ENCODE results near the gene CCNO.

Gene CCNO

GRCh38 chr5:55222985-55223811, 10.2 kb downstream of the CCNO start:
- DNase-seq = no peak

GRCh38 chr5:55222092-55222984, 11.1 kb downstream of the CCNO start:
- DNase-seq = no peak

- DNase-seq = no peak
Observed at GRCh38 chr5:55220433-55221185, 12.8 kb downstream of the CCNO start.

DNA sequence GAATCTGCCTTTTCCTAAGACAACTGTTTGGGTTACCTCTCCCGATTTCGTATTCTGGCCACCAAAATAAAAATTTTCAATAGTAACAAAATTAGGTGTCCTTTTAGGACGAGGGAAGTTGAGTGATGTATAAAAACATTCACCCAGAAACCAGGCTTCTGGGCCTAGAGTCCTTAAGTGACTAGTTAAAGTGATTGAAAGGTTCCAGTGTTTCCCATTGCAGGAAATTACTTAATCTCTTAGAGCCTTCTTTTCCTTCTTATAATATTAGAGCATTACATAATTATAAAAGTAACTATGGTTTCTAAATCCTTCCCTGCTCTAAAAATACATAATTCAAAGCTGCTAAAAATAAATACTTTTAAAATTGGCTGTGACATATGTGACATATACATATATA, 13.6 kb downstream of the CCNO start:
- no peak for DNase-seq

DNA sequence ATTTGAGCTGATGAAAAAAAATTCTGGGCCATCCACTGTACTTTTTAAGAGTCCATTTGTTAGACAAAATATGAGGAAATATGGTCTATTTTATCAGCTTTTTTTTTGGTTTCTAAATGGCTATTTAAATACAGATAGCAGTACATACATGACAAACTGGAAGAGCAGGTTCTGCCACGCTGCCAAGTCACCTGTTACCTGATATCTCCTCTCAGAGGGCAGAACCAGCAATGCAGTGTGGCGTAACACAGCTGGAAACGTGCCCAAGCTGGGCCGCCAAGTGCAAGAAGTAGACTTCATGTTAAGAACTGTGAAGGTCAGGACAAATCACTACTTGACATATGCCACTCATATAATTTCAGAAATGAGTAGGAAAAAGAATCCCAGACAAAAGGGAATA, 14.4 kb downstream of the CCNO start:
- no peak for DNase-seq

DNA sequence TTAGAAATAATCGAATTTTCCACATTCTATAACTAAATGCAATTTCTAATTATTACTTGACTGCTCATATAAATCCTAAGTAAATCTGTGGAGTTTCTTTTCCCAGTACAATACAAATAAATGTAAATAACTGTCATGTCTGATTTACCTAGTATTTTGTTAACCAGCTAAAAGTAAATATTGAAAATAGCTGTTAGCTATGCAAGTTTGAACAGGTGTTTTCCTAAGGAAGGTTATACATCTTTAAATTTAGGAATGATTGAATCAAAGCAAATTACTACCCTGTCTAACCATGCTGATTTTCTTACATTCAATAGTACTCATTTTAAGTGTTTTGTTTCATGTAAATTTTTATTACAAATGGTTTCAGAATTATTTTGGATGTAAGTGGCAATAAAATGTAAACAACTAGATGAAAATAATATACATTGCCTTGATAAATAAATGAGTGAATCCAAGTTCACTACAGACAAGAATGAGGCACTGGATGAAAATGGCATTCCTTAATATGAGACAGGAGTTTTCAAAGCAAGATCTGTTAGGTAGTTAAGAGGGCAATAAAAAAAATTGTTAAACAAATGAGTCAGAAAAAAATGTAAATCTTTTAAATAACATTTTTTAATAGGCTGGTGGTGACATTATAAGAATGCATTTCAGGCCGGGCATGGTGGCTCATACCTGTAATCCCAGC, 22.1 kb downstream of the CCNO start:
- DNase-seq = no peak

- no peak for DNase-seq
Observed at GRCh38 chr5:55205001-55205400, 28.4 kb downstream of the CCNO start.

DNA sequence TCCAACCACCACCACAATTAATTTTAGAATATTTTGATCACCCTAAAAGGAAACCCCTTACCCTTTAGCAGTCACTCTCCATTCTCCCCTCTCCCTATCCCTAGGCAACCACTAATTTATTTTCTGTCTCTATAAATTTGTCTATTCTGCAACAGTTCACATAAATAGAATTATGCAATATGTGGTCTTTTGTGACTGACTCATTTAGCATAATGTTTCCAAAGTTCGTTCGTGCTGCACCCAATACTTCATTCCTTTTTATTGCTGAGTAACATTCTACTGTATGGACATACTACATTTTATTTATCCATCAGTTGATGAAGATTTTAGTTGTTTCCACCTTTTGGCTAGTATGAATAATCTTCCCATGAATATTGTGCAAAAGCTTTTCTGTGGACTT, 42.2 kb downstream of the CCNO start:
- no peak for DNase-seq

DNA sequence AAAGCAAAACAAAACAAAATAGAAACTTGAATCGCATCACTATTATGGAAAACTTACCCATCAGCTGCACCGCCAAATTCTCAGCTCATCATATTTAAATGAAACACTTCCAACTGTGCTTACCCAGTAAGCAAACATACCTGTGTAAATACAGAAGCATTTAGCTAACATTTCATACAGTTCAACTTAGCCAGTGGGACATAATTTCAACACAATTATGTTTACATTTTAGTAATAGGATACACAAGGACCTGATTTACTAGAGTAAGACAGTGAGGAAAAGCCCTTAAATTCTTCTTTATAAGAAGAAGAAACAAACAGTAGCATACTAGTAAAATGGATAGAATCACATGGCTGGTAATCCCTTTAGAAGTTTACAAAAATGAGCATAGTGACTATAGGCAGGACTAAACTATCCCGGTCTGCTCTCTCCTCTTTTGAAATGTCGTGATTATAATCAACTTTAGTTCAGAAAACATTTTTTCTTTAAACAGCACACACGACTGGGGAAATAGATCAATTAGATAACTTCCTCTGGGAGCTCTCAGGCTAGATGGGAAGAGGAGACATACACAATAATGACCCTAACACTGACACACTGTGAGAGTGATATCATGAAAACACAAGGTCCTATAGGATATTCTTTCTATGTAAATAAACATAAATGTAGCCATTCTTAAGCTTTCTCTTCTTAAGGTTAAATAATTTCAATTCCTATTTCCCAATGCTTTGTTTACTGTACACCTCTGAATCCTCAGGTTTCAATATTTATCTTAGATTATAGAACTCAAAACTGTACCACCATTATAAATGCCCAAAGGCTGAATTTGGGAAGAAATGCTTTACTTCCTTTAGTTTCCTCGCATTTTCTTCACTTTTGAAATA, 44.5 kb downstream of the CCNO start:
- DNase-seq = no peak

DNA sequence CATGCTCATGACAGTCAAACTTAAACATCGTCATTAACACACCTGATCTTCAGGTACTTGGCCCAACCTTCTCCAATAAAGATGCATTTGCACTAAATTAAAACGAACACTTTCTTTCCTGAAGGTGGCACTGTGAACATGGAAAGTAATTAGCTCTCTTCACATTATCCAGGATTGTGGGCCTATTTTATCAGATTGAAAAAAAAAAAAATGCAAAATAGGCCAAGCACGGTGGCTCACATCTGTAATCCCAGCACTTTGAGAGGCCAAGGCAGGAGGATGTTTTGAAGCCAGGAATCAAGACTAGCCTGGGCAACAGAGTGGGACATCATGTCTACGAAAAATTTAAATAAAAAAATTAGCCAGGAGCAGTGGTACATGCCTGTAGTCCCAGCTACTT, 46.0 kb downstream of the CCNO start:
- no peak for DNase-seq

Data from hippocampal formation (tissue), 2 donors.